ENCODE measurements around the gene IFRD2.

Gene IFRD2

GRCh38 chr3:50292159-50293078, at the start of gene IFRD2:
TSS of gene IFRD2 (minus strand) at chr3:50292429. CDS start at chr3:50292274, 155 bp downstream.
- DNase-seq, result peak; percentile 96

GRCh38 chr3:50341537-50341936, 49.3 kb upstream of the IFRD2 start:
- DNase-seq, result no peak

GRCh38 chr3:50340448-50341329, 48.5 kb upstream of the IFRD2 start, which contains the start of gene RASSF1:
TSS of gene RASSF1 (minus strand) at chr3:50340836. CDS start at chr3:50340805, 31 bp downstream.
- DNase-seq, result peak; percentile 69

GRCh38 chr3:50340147-50340447, 47.9 kb upstream of the IFRD2 start:
- DNase-seq, result no peak

- no peak for DNase-seq
Observed at GRCh38 chr3:50339485-50340146, 47.4 kb upstream of the IFRD2 start.

- DNase-seq, result no peak
Observed at GRCh38 chr3:50338965-50339364, 46.7 kb upstream of the IFRD2 start.

- peak; percentile 96 for DNase-seq
Observed at GRCh38 chr3:50337175-50337861, 45.1 kb upstream of the IFRD2 start.

GRCh38 chr3:50336452-50337174, 44.4 kb upstream of the IFRD2 start:
- no peak for DNase-seq

GRCh38 chr3:50334339-50335075, 42.3 kb upstream of the IFRD2 start:
- DNase-seq, result no peak

GRCh38 chr3:50333744-50334328, 41.6 kb upstream of the IFRD2 start:
- no peak for DNase-seq

GRCh38 chr3:50331364-50331907, 39.2 kb upstream of the IFRD2 start:
- DNase-seq, result no peak

- DNase-seq, result no peak
Observed at GRCh38 chr3:50330330-50330729, 38.1 kb upstream of the IFRD2 start.

- DNase-seq, result peak; percentile 96
Observed at GRCh38 chr3:50327943-50328691, 35.9 kb upstream of the IFRD2 start, which contains the start of gene TUSC2. TSS of gene TUSC2 (minus strand) at chr3:50328223. CDS start at chr3:50328099, 124 bp downstream.

GRCh38 chr3:50327129-50327528, 34.9 kb upstream of the IFRD2 start:
- DNase-seq, result no peak

GRCh38 chr3:50326182-50326541, 33.9 kb upstream of the IFRD2 start:
- DNase-seq, result no peak

GRCh38 chr3:50325497-50326181, 33.4 kb upstream of the IFRD2 start:
- no peak for DNase-seq

GRCh38 chr3:50325113-50325480, 32.9 kb upstream of the IFRD2 start:
- no peak for DNase-seq

- DNase-seq, result peak; percentile 68
Observed at GRCh38 chr3:50324351-50325112, 32.3 kb upstream of the IFRD2 start.
